Duodenal mucosa (tissue), 2 donors: ENCODE results near the gene RBL1.

Source experiments
- H3K27ac ChIP-seq: one replicate; pipeline ENCODE4 v1.7.0; 2013; ENCODE audit warnings: low read depth, low read length
- H3K27me3 ChIP-seq, 2 donors: one replicate each; pipeline ENCODE4 v1.7.0; 2013; ENCODE audit warnings: low read length in 2 of 2, control low read depth in 1 of 2; ENCODE audit not compliant: insufficient read depth in 2 of 2, control insufficient read depth in 1 of 2
- H3K36me3 ChIP-seq, 2 donors: one replicate each; pipeline ENCODE4 v1.7.0; 2013; ENCODE audit warnings: low read length in 2 of 2, control low read depth in 1 of 2; ENCODE audit not compliant: insufficient read depth in 2 of 2, control insufficient read depth in 1 of 2
- H3K4me1 ChIP-seq, 2 donors: one replicate each; pipeline ENCODE4 v1.7.0; 2013; ENCODE audit warnings: low read length in 2 of 2, control low read depth in 1 of 2; ENCODE audit not compliant: insufficient read depth in 2 of 2, control insufficient read depth in 1 of 2
- H3K4me3 ChIP-seq, 2 donors: one replicate each; pipeline ENCODE4 v1.7.0; 2013; ENCODE audit warnings: low read length in 2 of 2, low read depth in 1 of 2
- H3K9ac ChIP-seq, 2 donors: one replicate each; pipeline ENCODE4 v1.7.0; 2013; ENCODE audit warnings: low read length in 2 of 2, low read depth in 1 of 2
- H3K9me3 ChIP-seq, 2 donors: one replicate each; pipeline ENCODE4 v1.7.0; 2013; ENCODE audit warnings: low read length in 2 of 2, control low read depth in 1 of 2; ENCODE audit not compliant: control insufficient read depth in 1 of 2

The RBL1 gene

GRCh38 chr20:36951979-36952738 lies 143.6 kb downstream of the RBL1 start:
- Histone ChIP-seq H3K4me3 (peak overlapping the region; percentile 88 to 90), H3K9ac (peak overlapping the region; percentile 71 to 84), H3K36me3 (no peaks in the 10 kb centered on the region), H3K27ac (peak overlapping the region; percentile 13), H3K4me1 (peaks cover 29 to 32% of the 10 kb centered on the region in 2 donors), H3K27me3 (no peaks in the 10 kb centered on the region), H3K9me3 (no peaks in the 10 kb centered on the region)

- H3K27me3 ChIP-seq, result no peaks in the 10 kb centered on the region
- peaks cover 34 to 39% of the 10 kb centered on the region in 2 donors for H3K4me1 ChIP-seq
- H3K36me3 ChIP-seq, result no peaks in the 10 kb centered on the region
- peak within 1 kb of the TSS; percentile 88 to 90 for H3K4me3 ChIP-seq
- H3K9ac ChIP-seq, result peak within 1 kb of the TSS; percentile 71 to 84
- no peaks in the 10 kb centered on the region for H3K9me3 ChIP-seq
- peak within 1 kb of the TSS; percentile 80 for H3K27ac ChIP-seq
Observed at GRCh38 chr20:36951198-36951978, 144.4 kb downstream of the RBL1 start, which contains the start of gene SAMHD1. Gene SAMHD1 (minus strand): TSS chr20:36951708. CDS start chr20:36951643, 65 bp downstream.

- H3K4me1 ChIP-seq, result peaks cover 35 to 40% of the 10 kb centered on the region in 2 donors
Observed at GRCh38 chr20:36950414-36951197, 145.2 kb downstream of the RBL1 start.

More at GRCh38 chr20:36950414-36951197, 145.2 kb downstream of the RBL1 start:
- H3K9me3 ChIP-seq, result no peaks in the 10 kb centered on the region
- H3K27me3 ChIP-seq, result no peaks in the 10 kb centered on the region
- H3K9ac ChIP-seq, result peak overlapping the region; percentile 71 to 84
- H3K36me3 ChIP-seq, result peaks cover 0 to 3% of the 10 kb centered on the region in 2 donors
- H3K27ac ChIP-seq, result peak overlapping the region; percentile 80
- H3K4me3 ChIP-seq, result peak overlapping the region; percentile 88 to 90
